GM06990 (cell line): ENCODE data around the gene KIF13A.

Experiments
- DNase-seq: peaks from one replicate; pipeline ENCODE4 v3.0.0-alpha.2; 2011; ENCODE audit not compliant: insufficient read length; ENCODE audit errors: extremely low read depth
- H3K27me3 ChIP-seq: replicated peaks from 2 replicates; pipeline ENCODE4 v1.6.0; 2011; ENCODE audit warnings: low read length; ENCODE audit not compliant: control insufficient read depth, insufficient read depth
- H3K36me3 ChIP-seq: 2 replicates; pipeline ENCODE4 v1.5.1; 2011; ENCODE audit warnings: low read length; ENCODE audit not compliant: control insufficient read depth, insufficient read depth
- H3K4me3 ChIP-seq: replicated peaks from 2 replicates; pipeline ENCODE4 v1.5.1; 2011; ENCODE audit warnings: low read depth, mild to moderate bottlenecking, control low read depth, low read length
- CTCF ChIP-seq: IDR thresholded peaks from 2 replicates; pipeline ENCODE4 v1.5.1; 2011; ENCODE audit warnings: low read length, control low read depth, mild to moderate bottlenecking, inconsistent platforms; ENCODE audit not compliant: insufficient read depth, poor library complexity, severe bottlenecking

Gene KIF13A

GRCh38 chr6:17867880-17868279, 119.6 kb downstream of the KIF13A start:
- Histone ChIP-seq H3K4me3 (no peak overlapping the region), H3K36me3 (no peaks in the 10 kb centered on the region), H3K27me3 (no peaks in the 10 kb centered on the region)
- no peak for TF ChIP-seq CTCF
- DNase-seq: no peak

DNA sequence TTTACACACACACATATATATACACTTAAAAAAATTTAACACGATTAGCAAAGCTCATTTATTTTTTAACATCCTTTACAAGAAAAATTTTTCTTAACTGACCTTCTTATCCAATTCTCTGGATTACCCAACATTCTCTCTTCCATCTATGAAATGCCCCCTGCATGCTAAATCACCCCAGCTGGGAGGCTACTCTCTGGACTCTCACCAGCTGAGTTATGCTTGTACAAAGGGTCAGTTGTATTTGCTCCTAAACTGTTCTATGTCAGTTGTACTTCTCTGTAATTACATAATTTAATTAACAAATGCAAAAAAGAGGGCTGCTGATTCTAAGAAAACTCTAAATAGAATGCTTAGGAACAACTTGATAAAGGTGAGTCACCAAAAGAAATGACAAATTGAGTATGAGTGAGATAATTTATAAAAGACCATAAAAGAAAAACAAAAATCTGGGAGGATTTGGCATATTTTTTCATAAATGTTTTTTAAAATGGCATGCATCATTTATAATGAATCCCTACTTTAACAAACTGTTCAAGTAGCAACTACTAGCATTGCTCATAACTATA, 120.5 kb downstream of the KIF13A start:
- no peak for TF ChIP-seq CTCF
- no peaks in the 10 kb centered on the region for H3K36me3 ChIP-seq
- no peak overlapping the region for H3K4me3 ChIP-seq
- no peak for DNase-seq
- no peaks in the 10 kb centered on the region for H3K27me3 ChIP-seq

GRCh38 chr6:17865798-17866725, 121.4 kb downstream of the KIF13A start:
- no peaks in the 10 kb centered on the region for H3K36me3 ChIP-seq
- no peaks in the 10 kb centered on the region for H3K27me3 ChIP-seq
- TF ChIP-seq CTCF: no peak
- H3K4me3 ChIP-seq: no peak overlapping the region
- DNase-seq: no peak

- no peaks in the 10 kb centered on the region for H3K36me3 ChIP-seq
- DNase-seq: no peak
- no peak overlapping the region for H3K4me3 ChIP-seq
- TF ChIP-seq CTCF: no peak
- no peaks in the 10 kb centered on the region for H3K27me3 ChIP-seq
Measured at GRCh38 chr6:17865243-17865642, 122.2 kb downstream of the KIF13A start.

- DNase-seq: no peak
Measured at GRCh38 chr6:17863901-17864754, 123.3 kb downstream of the KIF13A start.

More at GRCh38 chr6:17863901-17864754, 123.3 kb downstream of the KIF13A start:
- TF ChIP-seq CTCF: no peak
- Histone ChIP-seq H3K4me3 (no peak overlapping the region), H3K36me3 (no peaks in the 10 kb centered on the region), H3K27me3 (no peaks in the 10 kb centered on the region)
